ENCODE measurements around the gene SPC25. TPM values are rescaled to one million over a fixed set of nuclear protein-coding genes. Genes with fewer than 3 reads are reported as not detected.

Gene SPC25
- total and polyA plus RNA-seq, 9 of the 15 experiments (the other 6 are each of a cell fraction or from before 2014, with no cell fraction given), result 44.8 to 100 (median 75.0) TPM

DNA sequence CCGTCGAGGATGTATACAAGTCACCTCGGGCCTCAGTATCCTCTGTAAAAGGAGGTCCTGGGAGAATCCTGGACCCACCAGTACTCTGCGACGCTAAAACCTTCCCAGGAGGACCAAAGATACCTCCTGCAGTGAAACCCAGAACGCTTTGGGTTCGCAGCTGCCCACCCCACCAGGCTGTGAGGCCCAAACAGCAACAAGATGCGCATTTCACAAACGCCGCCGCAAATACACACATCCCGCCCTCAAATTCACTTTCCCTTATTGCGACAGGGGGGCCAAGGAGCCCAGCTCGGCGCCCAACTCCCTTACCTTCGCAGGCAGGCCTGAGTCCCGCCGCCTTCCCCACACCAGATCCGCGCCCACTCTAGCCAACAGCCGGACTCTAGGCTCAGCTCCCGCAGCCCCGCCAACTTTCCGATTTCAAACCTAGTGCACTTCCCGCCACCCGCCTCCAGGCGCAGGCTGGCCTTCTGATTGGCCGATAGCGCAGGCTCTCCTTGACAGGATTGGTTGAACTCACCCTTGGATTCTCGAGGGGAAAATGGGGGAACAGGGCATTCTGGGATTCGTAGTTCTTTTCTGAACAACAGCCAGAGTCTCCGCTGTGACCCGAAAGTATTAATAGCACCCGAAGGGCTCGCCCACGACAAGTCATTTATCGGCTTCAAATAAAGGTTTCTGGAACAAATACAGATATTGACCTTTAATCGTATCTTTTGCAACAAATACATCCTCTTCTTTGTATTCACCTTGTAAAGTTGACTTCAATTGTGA is at the start of gene SPC25 (continued):
- TF ChIP-seq ZFX (CRISPR knock-in tag; IDR thresholded peaks at IDR 0.05) (peak; percentile 74), KAT2B (IDR thresholded peaks at IDR 0.05; ENCODE audit: low read depth, low read length) (no peak), CREB1 (IDR thresholded peaks at IDR 0.05) (no peak; the same call in 1 of the 2 replicates), CREB1 (CRISPR knock-in tag; IDR thresholded peaks at IDR 0.05) (peak; percentile 59), SMARCC2 (IDR thresholded peaks at IDR 0.05; ENCODE audit: low read depth) (no peak), PRMT5 (CRISPR knock-in tag; IDR thresholded peaks at IDR 0.05) (no peak), TEAD2 (tag; IDR thresholded peaks at IDR 0.05) (no peak), CC2D1A (IDR thresholded peaks at IDR 0.05) (peak; percentile 93), HDAC8 (tag; IDR thresholded peaks at IDR 0.05) (peak; percentile 36; the same call in 1 of the 2 replicates), ZNF232 (CRISPR knock-in tag; IDR thresholded peaks at IDR 0.05) (no peak), PHB2 (IDR thresholded peaks at IDR 0.05; ENCODE audit: low read depth) (no peak), ZBTB7A (IDR thresholded peaks at IDR 0.05; ENCODE audit: borderline replicate concordance, control insufficient read depth, low read depth, low read length) (no peak), POLR2A (conservative IDR thresholded peaks at IDR 0.05) (peak; percentile 92), ZNF146 (CRISPR knock-in tag; IDR thresholded peaks at IDR 0.05; ENCODE audit: unreplicated experiment) (no peak), MED1 (CRISPR knock-in tag; IDR thresholded peaks at IDR 0.05; ENCODE audit: borderline replicate concordance) (no peak), E2F3 (CRISPR knock-in tag; IDR thresholded peaks at IDR 0.05) (peak; percentile 99), NR4A1 (CRISPR knock-in tag; IDR thresholded peaks at IDR 0.05) (no peak), NR4A1 (tag; IDR thresholded peaks at IDR 0.05) (peak; percentile 25; the same call in 1 of the 2 replicates)
- TF ChIP-seq, protein P1, sequence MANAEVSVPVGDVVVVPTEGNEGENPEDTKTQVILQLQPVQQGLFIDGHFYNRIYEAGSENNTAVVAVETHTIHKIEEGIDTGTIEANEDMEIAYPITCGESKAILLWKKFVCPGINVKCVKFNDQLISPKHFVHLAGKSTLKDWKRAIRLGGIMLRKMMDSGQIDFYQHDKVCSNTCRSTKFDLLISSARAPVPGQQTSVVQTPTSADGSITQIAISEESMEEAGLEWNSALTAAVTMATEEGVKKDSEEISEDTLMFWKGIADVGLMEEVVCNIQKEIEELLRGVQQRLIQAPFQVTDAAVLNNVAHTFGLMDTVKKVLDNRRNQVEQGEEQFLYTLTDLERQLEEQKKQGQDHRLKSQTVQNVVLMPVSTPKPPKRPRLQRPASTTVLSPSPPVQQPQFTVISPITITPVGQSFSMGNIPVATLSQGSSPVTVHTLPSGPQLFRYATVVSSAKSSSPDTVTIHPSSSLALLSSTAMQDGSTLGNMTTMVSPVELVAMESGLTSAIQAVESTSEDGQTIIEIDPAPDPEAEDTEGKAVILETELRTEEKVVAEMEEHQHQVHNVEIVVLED (CRISPR knock-in tag; IDR thresholded peaks at IDR 0.05), result no peak
- TF ChIP-seq, protein P2, sequence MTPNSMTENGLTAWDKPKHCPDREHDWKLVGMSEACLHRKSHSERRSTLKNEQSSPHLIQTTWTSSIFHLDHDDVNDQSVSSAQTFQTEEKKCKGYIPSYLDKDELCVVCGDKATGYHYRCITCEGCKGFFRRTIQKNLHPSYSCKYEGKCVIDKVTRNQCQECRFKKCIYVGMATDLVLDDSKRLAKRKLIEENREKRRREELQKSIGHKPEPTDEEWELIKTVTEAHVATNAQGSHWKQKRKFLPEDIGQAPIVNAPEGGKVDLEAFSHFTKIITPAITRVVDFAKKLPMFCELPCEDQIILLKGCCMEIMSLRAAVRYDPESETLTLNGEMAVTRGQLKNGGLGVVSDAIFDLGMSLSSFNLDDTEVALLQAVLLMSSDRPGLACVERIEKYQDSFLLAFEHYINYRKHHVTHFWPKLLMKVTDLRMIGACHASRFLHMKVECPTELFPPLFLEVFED (CRISPR knock-in tag; conservative IDR thresholded peaks at IDR 0.05), result no peak
- TF ChIP-seq, protein P3, sequence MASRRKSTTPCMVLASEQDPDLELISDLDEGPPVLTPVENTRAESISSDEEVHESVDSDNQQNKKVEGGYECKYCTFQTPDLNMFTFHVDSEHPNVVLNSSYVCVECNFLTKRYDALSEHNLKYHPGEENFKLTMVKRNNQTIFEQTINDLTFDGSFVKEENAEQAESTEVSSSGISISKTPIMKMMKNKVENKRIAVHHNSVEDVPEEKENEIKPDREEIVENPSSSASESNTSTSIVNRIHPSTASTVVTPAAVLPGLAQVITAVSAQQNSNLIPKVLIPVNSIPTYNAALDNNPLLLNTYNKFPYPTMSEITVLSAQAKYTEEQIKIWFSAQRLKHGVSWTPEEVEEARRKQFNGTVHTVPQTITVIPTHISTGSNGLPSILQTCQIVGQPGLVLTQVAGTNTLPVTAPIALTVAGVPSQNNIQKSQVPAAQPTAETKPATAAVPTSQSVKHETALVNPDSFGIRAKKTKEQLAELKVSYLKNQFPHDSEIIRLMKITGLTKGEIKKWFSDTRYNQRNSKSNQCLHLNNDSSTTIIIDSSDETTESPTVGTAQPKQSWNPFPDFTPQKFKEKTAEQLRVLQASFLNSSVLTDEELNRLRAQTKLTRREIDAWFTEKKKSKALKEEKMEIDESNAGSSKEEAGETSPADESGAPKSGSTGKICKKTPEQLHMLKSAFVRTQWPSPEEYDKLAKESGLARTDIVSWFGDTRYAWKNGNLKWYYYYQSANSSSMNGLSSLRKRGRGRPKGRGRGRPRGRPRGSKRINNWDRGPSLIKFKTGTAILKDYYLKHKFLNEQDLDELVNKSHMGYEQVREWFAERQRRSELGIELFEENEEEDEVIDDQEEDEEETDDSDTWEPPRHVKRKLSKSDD (conservative IDR thresholded peaks at IDR 0.05; ENCODE audit: low read length), result 0 out of 2 replicates have a peak, but pooled peaks have one; percentile 49
- TF ChIP-seq, protein P4, sequence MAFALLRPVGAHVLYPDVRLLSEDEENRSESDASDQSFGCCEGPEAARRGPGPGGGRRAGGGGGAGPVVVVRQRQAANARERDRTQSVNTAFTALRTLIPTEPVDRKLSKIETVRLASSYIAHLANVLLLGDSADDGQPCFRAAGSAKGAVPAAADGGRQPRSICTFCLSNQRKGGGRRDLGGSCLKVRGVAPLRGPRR (CRISPR knock-in tag; IDR thresholded peaks at IDR 0.05), result no peak
- TF ChIP-seq, protein P5, sequence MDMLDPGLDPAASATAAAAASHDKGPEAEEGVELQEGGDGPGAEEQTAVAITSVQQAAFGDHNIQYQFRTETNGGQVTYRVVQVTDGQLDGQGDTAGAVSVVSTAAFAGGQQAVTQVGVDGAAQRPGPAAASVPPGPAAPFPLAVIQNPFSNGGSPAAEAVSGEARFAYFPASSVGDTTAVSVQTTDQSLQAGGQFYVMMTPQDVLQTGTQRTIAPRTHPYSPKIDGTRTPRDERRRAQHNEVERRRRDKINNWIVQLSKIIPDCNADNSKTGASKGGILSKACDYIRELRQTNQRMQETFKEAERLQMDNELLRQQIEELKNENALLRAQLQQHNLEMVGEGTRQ (CRISPR knock-in tag; IDR thresholded peaks at IDR 0.05), result no peak

Data from K562 (cell line).